Endothelial cell (in vitro differentiated cells): ENCODE results near the gene BTN1A1. TPM values are rescaled to one million over a fixed set of nuclear protein-coding genes. Genes with fewer than 3 reads are reported as not detected.

ENCODE experiments used
- DNase-seq: peaks from one replicate; pipeline ENCODE4 v3.0.0; 2021; ENCODE audit warnings: low spot score
- H3K27ac Mint-ChIP-seq: one replicate; pipeline ENCODE4 v1.8.0; 2021; ENCODE audit warnings: mixed read lengths, inconsistent platforms; ENCODE audit not compliant: unreplicated experiment
- H3K27me3 Mint-ChIP-seq: one replicate; pipeline ENCODE4 v1.8.0; 2021; ENCODE audit warnings: mild to moderate bottlenecking, moderate library complexity, mixed read lengths, inconsistent platforms; ENCODE audit not compliant: unreplicated experiment
- H3K36me3 Mint-ChIP-seq: one replicate; pipeline ENCODE4 v1.8.0; 2021; ENCODE audit warnings: mild to moderate bottlenecking, low read depth, mixed read lengths, inconsistent platforms; ENCODE audit not compliant: unreplicated experiment
- H3K4me1 Mint-ChIP-seq: one replicate; pipeline ENCODE4 v1.8.0; 2021; ENCODE audit warnings: mild to moderate bottlenecking, mixed read lengths, inconsistent platforms; ENCODE audit not compliant: unreplicated experiment
- H3K4me3 Mint-ChIP-seq: one replicate; pipeline ENCODE4 v1.8.0; 2021; ENCODE audit warnings: mild to moderate bottlenecking, mixed read lengths, inconsistent platforms; ENCODE audit not compliant: unreplicated experiment
- H3K9me3 Mint-ChIP-seq: one replicate; pipeline ENCODE4 v1.8.0; 2021; ENCODE audit warnings: mixed read lengths, inconsistent platforms; ENCODE audit not compliant: unreplicated experiment
- total RNA-seq: library from RNA; stranded (reverse); fragmentation: NEBNext Ultra II Directional; extraction: Animal tissue kit (Norgen Biotek cat#: 25700); gene quantifications from one replicate; pipeline ENCODE4 v1.2.1, GENCODE V29; 2021; ENCODE audit not compliant: unreplicated experiment
- TF ChIP-seq, protein P1 (sequence below): fragments of 200-600 bp; sonication (generic); IDR thresholded peaks from one replicate; pipeline ENCODE4 v1.5.0; 2021; ENCODE audit warnings: antibody characterized with exemption; ENCODE audit not compliant: unreplicated experiment

Gene BTN1A1
- total RNA-seq, 1 donor from 2014 or later = 1.4 TPM

DNA sequence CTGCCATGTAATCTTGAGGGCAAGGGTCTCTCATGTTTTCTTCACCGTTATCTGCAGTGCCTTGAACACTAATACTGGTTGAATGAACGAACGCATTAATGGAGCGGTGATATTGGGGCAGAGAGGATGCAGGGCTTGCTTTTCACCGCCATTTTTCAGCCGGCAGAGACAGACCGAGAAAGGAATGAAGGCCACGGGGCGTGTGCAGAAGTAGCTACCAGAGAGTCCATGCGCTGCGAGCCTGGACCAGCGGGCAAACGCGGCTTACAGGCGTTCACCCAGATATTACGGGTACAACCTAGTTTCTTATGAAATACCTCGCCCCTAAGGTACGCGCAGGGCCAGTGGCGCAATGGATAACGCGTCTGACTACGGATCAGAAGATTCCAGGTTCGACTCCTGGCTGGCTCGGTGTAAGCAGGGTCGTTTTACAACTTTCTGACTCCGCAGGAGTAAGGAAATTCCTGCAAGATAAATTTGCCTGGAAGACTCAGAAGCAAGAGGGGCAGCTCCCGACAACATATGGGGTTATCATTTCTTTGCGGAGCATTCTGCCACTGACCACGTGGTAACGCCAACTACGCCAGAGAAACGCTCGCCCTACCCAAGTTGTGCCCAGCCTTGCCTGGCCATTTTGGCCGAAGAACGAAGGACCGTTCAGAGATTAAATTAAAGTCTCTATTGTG is 37.2 kb downstream of the BTN1A1 start:
- H3K27ac Mint-ChIP-seq = peak overlapping the region; percentile 98
- H3K4me3 Mint-ChIP-seq = peak overlapping the region; percentile 97
- TF ChIP-seq, protein P1, sequence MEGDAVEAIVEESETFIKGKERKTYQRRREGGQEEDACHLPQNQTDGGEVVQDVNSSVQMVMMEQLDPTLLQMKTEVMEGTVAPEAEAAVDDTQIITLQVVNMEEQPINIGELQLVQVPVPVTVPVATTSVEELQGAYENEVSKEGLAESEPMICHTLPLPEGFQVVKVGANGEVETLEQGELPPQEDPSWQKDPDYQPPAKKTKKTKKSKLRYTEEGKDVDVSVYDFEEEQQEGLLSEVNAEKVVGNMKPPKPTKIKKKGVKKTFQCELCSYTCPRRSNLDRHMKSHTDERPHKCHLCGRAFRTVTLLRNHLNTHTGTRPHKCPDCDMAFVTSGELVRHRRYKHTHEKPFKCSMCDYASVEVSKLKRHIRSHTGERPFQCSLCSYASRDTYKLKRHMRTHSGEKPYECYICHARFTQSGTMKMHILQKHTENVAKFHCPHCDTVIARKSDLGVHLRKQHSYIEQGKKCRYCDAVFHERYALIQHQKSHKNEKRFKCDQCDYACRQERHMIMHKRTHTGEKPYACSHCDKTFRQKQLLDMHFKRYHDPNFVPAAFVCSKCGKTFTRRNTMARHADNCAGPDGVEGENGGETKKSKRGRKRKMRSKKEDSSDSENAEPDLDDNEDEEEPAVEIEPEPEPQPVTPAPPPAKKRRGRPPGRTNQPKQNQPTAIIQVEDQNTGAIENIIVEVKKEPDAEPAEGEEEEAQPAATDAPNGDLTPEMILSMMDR = no peak
- H3K36me3 Mint-ChIP-seq = peaks cover 5% of the 10 kb centered on the region
- H3K9me3 Mint-ChIP-seq = peaks cover 4% of the 10 kb centered on the region
- peaks cover 32% of the 10 kb centered on the region for H3K27me3 Mint-ChIP-seq
- DNase-seq = peak; percentile 82
- peaks cover 25% of the 10 kb centered on the region for H3K4me1 Mint-ChIP-seq

DNA sequence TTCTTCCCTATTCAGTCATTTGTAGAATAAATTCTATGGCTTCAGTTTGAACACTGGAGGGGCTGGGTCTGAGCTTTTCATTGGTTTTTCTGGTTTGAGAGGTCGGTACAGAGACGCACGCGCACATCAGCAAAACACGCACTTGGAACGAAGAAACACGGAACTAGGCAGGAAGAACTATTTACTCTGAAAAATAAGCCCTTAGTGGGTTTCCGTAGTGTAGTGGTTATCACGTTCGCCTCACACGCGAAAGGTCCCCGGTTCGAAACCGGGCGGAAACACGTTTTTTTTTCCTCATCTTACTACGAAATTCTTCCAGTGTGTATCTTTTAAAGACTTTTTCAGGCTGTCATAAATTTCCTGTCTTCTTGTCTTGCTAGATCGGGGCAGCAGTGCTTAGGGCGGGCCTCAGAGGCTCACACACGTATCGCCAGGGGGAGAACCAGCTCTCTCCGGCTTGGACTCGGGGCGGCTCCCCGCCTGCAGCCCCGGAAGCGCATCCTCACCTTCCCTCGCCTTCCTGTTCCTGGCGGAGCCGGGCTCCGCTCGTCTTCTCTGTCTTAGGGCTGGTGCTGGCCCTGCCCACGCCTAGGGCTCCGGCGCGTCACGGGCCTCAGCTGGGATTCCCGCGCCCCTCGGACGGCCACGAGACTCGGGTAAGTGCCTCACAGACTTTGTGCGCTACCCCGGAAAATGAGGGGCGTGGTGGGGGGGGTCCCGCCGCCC is 37.9 kb downstream of the BTN1A1 start, which contains the start of gene HMGN4:
Gene HMGN4 (plus strand): TSS at position 521 of the 726 bp plus-strand sequence. CDS start 6,841 bp downstream, outside the sequence.
- peaks cover under 1% of the 10 kb centered on the region for H3K36me3 Mint-ChIP-seq
- peak within 1 kb of the TSS; percentile 98 for H3K27ac Mint-ChIP-seq
- peak; percentile 63 for DNase-seq
- H3K4me3 Mint-ChIP-seq = peak within 1 kb of the TSS; percentile 97
- peaks cover 26% of the 10 kb centered on the region for H3K27me3 Mint-ChIP-seq
- H3K9me3 Mint-ChIP-seq = peaks cover under 1% of the 10 kb centered on the region
- TF ChIP-seq, protein P1 = no peak
- H3K4me1 Mint-ChIP-seq = peaks cover 22% of the 10 kb centered on the region

DNA sequence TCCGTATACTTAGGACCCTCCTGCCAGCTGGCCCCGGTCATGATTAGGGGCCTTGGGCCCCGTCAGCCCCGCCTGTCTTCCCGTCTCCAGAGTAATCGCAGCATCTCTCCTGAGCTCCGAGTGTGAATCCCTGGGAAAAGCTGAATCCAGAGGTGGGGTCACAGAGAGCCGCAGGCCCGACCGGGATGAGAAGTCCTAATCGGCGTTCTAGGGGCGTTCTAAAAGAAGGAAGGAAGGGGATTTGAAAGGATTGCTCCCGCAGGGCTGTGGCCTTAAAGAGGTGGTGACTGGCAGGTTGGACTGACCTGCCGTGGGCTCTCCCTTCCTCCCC is 38.4 kb downstream of the BTN1A1 start:
- Mint-ChIP-seq H3K36me3 (no peaks in the 10 kb centered on the region), H3K4me3 (peak overlapping the region; percentile 97), H3K27me3 (peaks cover 24% of the 10 kb centered on the region), H3K27ac (peak overlapping the region; percentile 98), H3K4me1 (peaks cover 19% of the 10 kb centered on the region), H3K9me3 (no peaks in the 10 kb centered on the region)
- DNase-seq = no peak
- TF ChIP-seq, protein P1 = no peak

DNA sequence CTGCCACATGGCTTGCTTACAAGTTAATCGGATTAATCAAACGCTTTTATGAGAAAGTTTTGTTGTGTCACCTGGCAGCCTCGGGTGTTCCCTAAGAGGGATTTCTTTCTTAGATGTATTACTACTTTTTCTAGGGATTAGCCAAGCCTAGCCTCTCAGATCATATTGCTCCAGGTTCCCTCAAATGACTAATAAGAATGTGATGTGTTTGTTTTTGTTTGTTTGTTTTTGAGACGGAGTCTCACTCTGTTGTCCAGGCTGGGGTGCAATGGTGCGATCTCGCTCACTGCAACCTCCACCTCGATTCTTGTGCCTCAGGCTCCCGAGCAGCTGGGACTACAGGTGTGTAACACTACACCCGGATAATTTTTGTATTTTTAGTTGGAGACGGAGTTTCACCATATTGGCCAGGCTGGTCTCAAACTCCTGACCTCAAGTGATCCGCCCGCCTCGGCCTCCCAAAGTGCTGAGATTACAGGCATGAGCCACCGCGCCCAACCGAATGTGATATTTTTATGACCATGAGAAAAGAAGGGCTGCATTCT is 39.0 kb downstream of the BTN1A1 start:
- Mint-ChIP-seq H3K27ac (peak overlapping the region; percentile 98), H3K4me3 (peak overlapping the region; percentile 97), H3K36me3 (no peaks in the 10 kb centered on the region), H3K9me3 (no peaks in the 10 kb centered on the region), H3K4me1 (peaks cover 19% of the 10 kb centered on the region), H3K27me3 (peaks cover 24% of the 10 kb centered on the region)
- TF ChIP-seq, protein P1 = no peak
- no peak for DNase-seq
